PC-9 (cell line): ENCODE results near the gene RDH14. TPM values are rescaled to one million over a fixed set of nuclear protein-coding genes. Genes with fewer than 3 reads are reported as not detected.
A peak's percentile ranks its signal among the peaks of the same experiment; 100 is the strongest.

Source experiments
- Bru-seq: library from RNA; stranded (reverse); fragments of 400-500 nt; gene quantifications from one replicate; lab custom pipeline; 2021; lab: Mats Ljungman, UMichigan
- BruChase-seq, 2 experiments: library from RNA; stranded (reverse); fragments of 400-500 nt; gene quantifications; one replicate each; lab custom pipeline; 2021; lab: Mats Ljungman, UMichigan
- BruUV-seq: library from RNA; stranded (reverse); fragments of 400-500 nt; replicated peaks from 2 replicates; lab custom pipeline; 2021; lab: Mats Ljungman, UMichigan
- CTCF ChIA-PET: fragments of 300-600 bp; sonication (Branson Sonifier 250); formaldehyde crosslinking; loops from one replicate; lab custom pipeline; 2022; ENCODE audit warnings: antibody characterized with exemption; lab: Charles Lee
- POLR2A ChIA-PET: fragments of 300-600 bp; sonication (Branson Sonifier 250); formaldehyde crosslinking; loops from one replicate; lab custom pipeline; 2022; ENCODE audit warnings: antibody characterized with exemption; ENCODE audit not compliant: unreplicated experiment; lab: Charles Lee
- DNase-seq, 2 experiments: peaks; one replicate each; pipeline versions ENCODE4 v3.0.0 to v3.0.0-alpha.2; 2015 to 2022; ENCODE audit warnings: mixed read lengths in 1 of 2
- H2AFZ ChIP-seq: fragments of 200-600 bp; sonication (generic); 2 replicates; pipeline ENCODE4 v1.8.1; 2017; ENCODE audit warnings: antibody characterized with exemption
- H3F3A ChIP-seq: fragments of 200-600 bp; sonication (generic); 2 replicates; pipeline ENCODE4 v1.8.1; 2017; ENCODE audit warnings: antibody characterized with exemption, mild to moderate bottlenecking, low read depth; ENCODE audit not compliant: insufficient read depth
- H3K27ac ChIP-seq: fragments of 200-600 bp; sonication (generic); 2 replicates; pipeline ENCODE4 v1.6.1; 2016; ENCODE audit warnings: mixed run types
- H3K27me3 ChIP-seq: fragments of 200-600 bp; sonication (generic); 2 replicates; pipeline ENCODE4 v1.6.1; 2016; ENCODE audit warnings: low read depth, mixed run types; ENCODE audit not compliant: insufficient read depth
- H3K36me3 ChIP-seq: fragments of 200-600 bp; sonication (generic); 2 replicates; pipeline ENCODE4 v1.6.1; 2016; ENCODE audit warnings: low read depth, mixed run types
- H3K4me1 ChIP-seq: fragments of 200-600 bp; sonication (generic); replicated peaks from 2 replicates; pipeline ENCODE4 v1.6.1; 2016; ENCODE audit warnings: mixed run types; ENCODE audit not compliant: insufficient read depth
- H3K4me2 ChIP-seq: fragments of 200-600 bp; sonication (generic); 2 replicates; pipeline ENCODE4 v1.6.1; 2017; ENCODE audit warnings: mixed run types
- H3K4me3 ChIP-seq: fragments of 200-600 bp; sonication (generic); 2 replicates; pipeline ENCODE4 v1.6.1; 2016; ENCODE audit warnings: mixed run types
- H3K79me2 ChIP-seq: fragments of 200-600 bp; sonication (generic); 2 replicates; pipeline ENCODE4 v1.6.1; 2017; ENCODE audit warnings: low read depth, mixed run types
- H3K9me2 ChIP-seq: fragments of 200-600 bp; sonication (generic); 2 replicates; pipeline ENCODE4 v1.8.1; 2017; ENCODE audit warnings: mild to moderate bottlenecking; ENCODE audit not compliant: insufficient read depth
- H3K9me3 ChIP-seq: fragments of 200-600 bp; sonication (generic); 2 replicates; pipeline ENCODE4 v1.8.1; 2016; ENCODE audit warnings: low read depth; ENCODE audit not compliant: insufficient read depth
- H4K20me1 ChIP-seq: fragments of 200-600 bp; sonication (generic); 2 replicates; pipeline ENCODE4 v1.8.1; 2017; ENCODE audit not compliant: insufficient read depth
- CTCF ChIP-seq: fragments of 200-600 bp; sonication (generic); conservative IDR thresholded peaks from 2 replicates; pipeline ENCODE4 v1.6.1; 2017; ENCODE audit warnings: mixed run types, antibody characterized with exemption, mild to moderate bottlenecking, moderate library complexity
- EZH2 ChIP-seq: fragments of 200-600 bp; sonication (generic); IDR thresholded peaks from 2 replicates; pipeline ENCODE4 v1.8.0; 2017; ENCODE audit warnings: antibody characterized with exemption, low read depth
- intact Hi-C: fragments of 100-400 bp; cut with micrococcal nuclease; formaldehyde crosslinking; loops from one replicate; pipeline ENCODE4 v1.10.0; 2022; ENCODE audit not compliant: unreplicated experiment
- long read RNA-seq: library from polyadenylated mRNA; stranded (forward); transcript quantifications from one replicate; pipeline ENCODE4 v2.0.0, GENCODE V29; 2022
- total RNA-seq: library from RNA; stranded (reverse); gene quantifications from 2 replicates; pipeline ENCODE4 v1.2.3, GENCODE V29; 2021

The RDH14 gene
- total RNA-seq (16.1 and 17.2 TPM in 2 replicates), Bru-seq, nascent RNA (percentile 81 among the genes with signal in this experiment), BruChase-seq, experiment 1, labeled RNA remaining after a 2-hour chase (percentile 97 among the genes with signal in this experiment), BruChase-seq, experiment 2, labeled RNA remaining after a 6-hour chase (percentile 89 among the genes with signal in this experiment)
- long read RNA-seq, transcript RDH14-201 (2 exons, 1,587 nt) = major isoform, 77 of 86 reads
- long read RNA-seq, partial matches to known transcripts = 0 of 86 reads
- long read RNA-seq, other reads (novel, unspliced or antisense) = 9 of 86 reads

- Histone ChIP-seq H2AFZ (peak within 1 kb of the TSS; percentile 92), H3K4me3 (peak within 1 kb of the TSS; percentile 73), H3K4me2 (peak within 1 kb of the TSS; percentile 84), H3K4me1 (peaks cover 7% of the 10 kb centered on the region), H3K36me3 (peaks cover 17% of the 10 kb centered on the region), H3K27ac (peak within 1 kb of the TSS; percentile 66), H4K20me1 (0 out of 2 replicates have a peak, but pooled peaks cover 5% of the 10 kb centered on the region), H3K79me2 (peaks cover 25% of the 10 kb centered on the region), H3K9me2 (no peaks in the 10 kb centered on the region), H3K9me3 (peaks cover 13% of the 10 kb centered on the region), H3K27me3 (no peaks in the 10 kb centered on the region), H3F3A (no peaks in the 10 kb centered on the region)
- intact Hi-C loops = loop anchor here (5.0 kb wide), 1 partner anchor 802 kb away; no protein-coding TSS in a partner anchor
- TF ChIP-seq EZH2 = no peak
- TF ChIP-seq CTCF = no peak
- BruUV-seq = no TSS peak
- DNase-seq = peak; percentile 80 to 90
- CTCF ChIA-PET = no interaction called here
- POLR2A ChIA-PET = interaction anchor here (0.6 to 0.7 kb wide), 8 partner anchors 65 to 1595 kb away, joined by 3 to 7 read pairs (median 4); no protein-coding TSS in a partner anchor
Observed at GRCh38 chr2:18560031-18560796, at the start of gene RDH14. RDH14 (minus strand) TSS chr2:18560653; CDS start chr2:18560572, 81 bp downstream.

GRCh38 chr2:18610090-18610489 lies 49.6 kb upstream of the RDH14 start:
- H3K4me2 ChIP-seq = no peak overlapping the region
- DNase-seq = no peak
- no peak overlapping the region for H2AFZ ChIP-seq
- intact Hi-C loops = no loop called here
- no peaks in the 10 kb centered on the region for H4K20me1 ChIP-seq
- no peaks in the 10 kb centered on the region for H3K36me3 ChIP-seq
- ChIA-PET POLR2A (no interaction called here), CTCF (no interaction called here)
- no peak overlapping the region for H3K4me3 ChIP-seq
- peaks cover 7% of the 10 kb centered on the region; the same call in 1 of the 2 replicates for H3F3A ChIP-seq
- H3K9me2 ChIP-seq = no peaks in the 10 kb centered on the region
- H3K9me3 ChIP-seq = no peaks in the 10 kb centered on the region
- no peaks in the 10 kb centered on the region for H3K79me2 ChIP-seq
- peaks cover 11% of the 10 kb centered on the region; the same call in 1 of the 2 replicates for H3K4me1 ChIP-seq
- H3K27me3 ChIP-seq = no peaks in the 10 kb centered on the region
- H3K27ac ChIP-seq = no peak overlapping the region
- TF ChIP-seq EZH2 (no peak), CTCF (no peak)
- BruUV-seq = no TSS peak

- intact Hi-C loops = no loop called here
- no peaks in the 10 kb centered on the region for H3K4me1 ChIP-seq
- no peak overlapping the region for H3K4me3 ChIP-seq
- no peaks in the 10 kb centered on the region for H3K27me3 ChIP-seq
- H3K79me2 ChIP-seq = no peaks in the 10 kb centered on the region
- no peaks in the 10 kb centered on the region for H4K20me1 ChIP-seq
- no peaks in the 10 kb centered on the region for H3K36me3 ChIP-seq
- POLR2A ChIA-PET = no interaction called here
- H3K9me2 ChIP-seq = no peaks in the 10 kb centered on the region
- CTCF ChIA-PET = no interaction called here
- no peaks in the 10 kb centered on the region for H3F3A ChIP-seq
- no peak overlapping the region for H3K27ac ChIP-seq
- no peak for DNase-seq
- no TSS peak for BruUV-seq
- H2AFZ ChIP-seq = no peak overlapping the region
- TF ChIP-seq CTCF (no peak), EZH2 (no peak)
- H3K9me3 ChIP-seq = no peaks in the 10 kb centered on the region
- no peak overlapping the region for H3K4me2 ChIP-seq
Observed at GRCh38 chr2:18605115-18605514, 44.7 kb upstream of the RDH14 start.
